ENCODE data around the gene EEFSEC. TPM values are rescaled to one million over a fixed set of nuclear protein-coding genes. Genes with fewer than 3 reads are reported as not detected.

The EEFSEC gene
- total RNA-seq, 1 experiment from 2014 or later, result 21.3 TPM

- Histone ChIP-seq H2AFZ (no peak overlapping the region), H3K4me3 (no peak overlapping the region), H3K27me3 (ENCODE audit: insufficient read depth, low read depth) (no peaks in the 10 kb centered on the region), H3K4me1 (replicated peaks; ENCODE audit: insufficient read depth) (peaks cover 5% of the 10 kb centered on the region; the same call in 1 of the 2 replicates), H3K9me2 (ENCODE audit: insufficient read depth) (no peaks in the 10 kb centered on the region), H3K27ac (no peak overlapping the region), H3K4me2 (no peak overlapping the region), H3F3A (ENCODE audit: insufficient read depth, low read depth) (peaks cover 6% of the 10 kb centered on the region; the same call in 1 of the 2 replicates), H3K9me3 (ENCODE audit: insufficient read depth, low read depth) (no peaks in the 10 kb centered on the region), H3K36me3 (ENCODE audit: low read depth) (no peaks in the 10 kb centered on the region), H4K20me1 (ENCODE audit: insufficient read depth) (peaks cover 5% of the 10 kb centered on the region; the same call in 1 of the 2 replicates), H3K79me2 (ENCODE audit: low read depth) (peaks cover 17% of the 10 kb centered on the region)
- BruUV-seq (replicated peaks), result no TSS peak
- intact Hi-C loops (cut with micrococcal nuclease; ENCODE audit: unreplicated experiment), result no loop called here
- TF ChIP-seq, protein P1, sequence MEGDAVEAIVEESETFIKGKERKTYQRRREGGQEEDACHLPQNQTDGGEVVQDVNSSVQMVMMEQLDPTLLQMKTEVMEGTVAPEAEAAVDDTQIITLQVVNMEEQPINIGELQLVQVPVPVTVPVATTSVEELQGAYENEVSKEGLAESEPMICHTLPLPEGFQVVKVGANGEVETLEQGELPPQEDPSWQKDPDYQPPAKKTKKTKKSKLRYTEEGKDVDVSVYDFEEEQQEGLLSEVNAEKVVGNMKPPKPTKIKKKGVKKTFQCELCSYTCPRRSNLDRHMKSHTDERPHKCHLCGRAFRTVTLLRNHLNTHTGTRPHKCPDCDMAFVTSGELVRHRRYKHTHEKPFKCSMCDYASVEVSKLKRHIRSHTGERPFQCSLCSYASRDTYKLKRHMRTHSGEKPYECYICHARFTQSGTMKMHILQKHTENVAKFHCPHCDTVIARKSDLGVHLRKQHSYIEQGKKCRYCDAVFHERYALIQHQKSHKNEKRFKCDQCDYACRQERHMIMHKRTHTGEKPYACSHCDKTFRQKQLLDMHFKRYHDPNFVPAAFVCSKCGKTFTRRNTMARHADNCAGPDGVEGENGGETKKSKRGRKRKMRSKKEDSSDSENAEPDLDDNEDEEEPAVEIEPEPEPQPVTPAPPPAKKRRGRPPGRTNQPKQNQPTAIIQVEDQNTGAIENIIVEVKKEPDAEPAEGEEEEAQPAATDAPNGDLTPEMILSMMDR (conservative IDR thresholded peaks at IDR 0.05), result no peak
- no peak for TF ChIP-seq EZH2 (IDR thresholded peaks at IDR 0.05; ENCODE audit: low read depth)
- DNase-seq, result no peak
- ChIA-PET POLR2A (ENCODE audit: unreplicated experiment) (interaction anchor here (0.6 kb wide), 1 partner anchor 34 kb away, joined by 3 read pairs; no protein-coding TSS in a partner anchor), CTCF (no interaction called here)
Measured at GRCh38 chr3:128167646-128167972, 14.3 kb downstream of the EEFSEC start.

GRCh38 chr3:128167973-128168674, 14.8 kb downstream of the EEFSEC start:
- CTCF ChIA-PET, result no interaction called here

GRCh38 chr3:128168836-128169235, 15.6 kb downstream of the EEFSEC start:
- no peaks in the 10 kb centered on the region for H3K9me3 ChIP-seq (ENCODE audit: insufficient read depth, low read depth)
- ChIA-PET CTCF (no interaction called here), POLR2A (ENCODE audit: unreplicated experiment) (no interaction called here)
- H3K27ac ChIP-seq, result no peak overlapping the region
- peaks cover 20% of the 10 kb centered on the region; the same call in 1 of the 2 replicates for H3K79me2 ChIP-seq (ENCODE audit: low read depth)
- intact Hi-C loops (cut with micrococcal nuclease; ENCODE audit: unreplicated experiment), result no loop called here
- H3K4me3 ChIP-seq, result no peak overlapping the region
- no peaks in the 10 kb centered on the region for H3K27me3 ChIP-seq (ENCODE audit: insufficient read depth, low read depth)
- BruUV-seq (replicated peaks), result no TSS peak
- H3K9me2 ChIP-seq (ENCODE audit: insufficient read depth), result no peaks in the 10 kb centered on the region
- no peak for DNase-seq
- no peak overlapping the region for H3K4me2 ChIP-seq
- TF ChIP-seq, protein P1 (conservative IDR thresholded peaks at IDR 0.05), result no peak
- no peak for TF ChIP-seq EZH2 (IDR thresholded peaks at IDR 0.05; ENCODE audit: low read depth)
- H2AFZ ChIP-seq, result no peak overlapping the region
- peaks cover 5% of the 10 kb centered on the region; the same call in 1 of the 2 replicates for H3K4me1 ChIP-seq (replicated peaks; ENCODE audit: insufficient read depth)
- peaks cover 6% of the 10 kb centered on the region; the same call in 1 of the 2 replicates for H3F3A ChIP-seq (ENCODE audit: insufficient read depth, low read depth)
- H4K20me1 ChIP-seq (ENCODE audit: insufficient read depth), result peaks cover 5% of the 10 kb centered on the region; the same call in 1 of the 2 replicates
- no peaks in the 10 kb centered on the region for H3K36me3 ChIP-seq (ENCODE audit: low read depth)

More at GRCh38 chr3:128167973-128168674, 14.8 kb downstream of the EEFSEC start:
- no peak for DNase-seq
- Histone ChIP-seq H3K9me3 (ENCODE audit: insufficient read depth, low read depth) (no peaks in the 10 kb centered on the region), H3K27me3 (ENCODE audit: insufficient read depth, low read depth) (no peaks in the 10 kb centered on the region), H3F3A (ENCODE audit: insufficient read depth, low read depth) (peaks cover 6% of the 10 kb centered on the region; the same call in 1 of the 2 replicates), H3K4me2 (no peak overlapping the region), H3K9me2 (ENCODE audit: insufficient read depth) (no peaks in the 10 kb centered on the region), H2AFZ (no peak overlapping the region), H3K4me1 (replicated peaks; ENCODE audit: insufficient read depth) (peaks cover 5% of the 10 kb centered on the region; the same call in 1 of the 2 replicates), H3K79me2 (ENCODE audit: low read depth) (peaks cover 22% of the 10 kb centered on the region), H3K4me3 (no peak overlapping the region), H4K20me1 (ENCODE audit: insufficient read depth) (peaks cover 5% of the 10 kb centered on the region; the same call in 1 of the 2 replicates), H3K36me3 (ENCODE audit: low read depth) (no peaks in the 10 kb centered on the region), H3K27ac (no peak overlapping the region)
- POLR2A ChIA-PET (ENCODE audit: unreplicated experiment), result interaction anchor here (0.6 kb wide), 1 partner anchor 34 kb away, joined by 3 read pairs; no protein-coding TSS in a partner anchor
- intact Hi-C loops (cut with micrococcal nuclease; ENCODE audit: unreplicated experiment), result no loop called here
- TF ChIP-seq EZH2 (IDR thresholded peaks at IDR 0.05; ENCODE audit: low read depth), result no peak
- TF ChIP-seq, protein P1 (conservative IDR thresholded peaks at IDR 0.05), result no peak
- BruUV-seq (replicated peaks), result no TSS peak
